Small intestine (tissue), 7 donors: ENCODE results near the gene ACER2. TPM values are rescaled to one million over a fixed set of nuclear protein-coding genes. Genes with fewer than 3 reads are reported as not detected.
A peak's percentile ranks its signal among the peaks of the same experiment; 100 is the strongest.

Experiments
- DNase-seq, 2 donors: peaks; one replicate each; pipeline versions ENCODE4 v3.0.0 to v3.0.0-alpha.2; 2013
- FAIRE-seq: peaks from 2 replicates; lab custom pipeline; 2012; peaks lifted over from hg19 to GRCh38; lab: Jason Lieb, UNC
- H3K27ac ChIP-seq, 3 donors: one replicate each; pipeline ENCODE4 v1.5.1; 2013; ENCODE audit warnings: low read length in 2 of 3, mild to moderate bottlenecking in 2 of 3, control low read depth in 1 of 3, inconsistent platforms in 1 of 3, low read depth in 1 of 3, moderate library complexity in 1 of 3
- H3K27me3 ChIP-seq, 3 donors: one replicate each; pipeline ENCODE4 v1.6.1; 2013; ENCODE audit warnings: low read length in 3 of 3, inconsistent platforms in 1 of 3; ENCODE audit not compliant: control insufficient read depth in 3 of 3, insufficient read depth in 3 of 3
- H3K36me3 ChIP-seq, 3 donors: one replicate each; pipeline ENCODE4 v1.6.1; 2013; ENCODE audit warnings: low read length in 3 of 3, inconsistent platforms in 1 of 3, low read depth in 1 of 3, mild to moderate bottlenecking in 1 of 3, moderate library complexity in 1 of 3; ENCODE audit not compliant: control insufficient read depth in 3 of 3, insufficient read depth in 2 of 3
- H3K4me1 ChIP-seq, 3 donors: one replicate each; pipeline ENCODE4 v1.6.1; 2013; ENCODE audit warnings: low read length in 2 of 3, inconsistent platforms in 1 of 3, low read depth in 1 of 3, mild to moderate bottlenecking in 1 of 3, moderate library complexity in 1 of 3; ENCODE audit not compliant: control insufficient read depth in 3 of 3, insufficient read depth in 2 of 3
- H3K4me3 ChIP-seq, 3 donors: one replicate each; pipeline ENCODE4 v1.5.1; 2013; ENCODE audit warnings: low read length in 3 of 3, control low read depth in 1 of 3, inconsistent platforms in 1 of 3, low read depth in 1 of 3, mild to moderate bottlenecking in 1 of 3, moderate library complexity in 1 of 3
- H3K9me3 ChIP-seq, 2 donors: one replicate each; pipeline ENCODE4 v1.6.1; 2013; ENCODE audit warnings: low read depth in 1 of 2, low read length in 1 of 2; ENCODE audit not compliant: control insufficient read depth in 2 of 2, insufficient read depth in 1 of 2
- WGBS, 3 donors: extraction: QIAGEN DNeasy Blood & Tissue Kit; methylation state at CpG; one replicate each; pipeline ENCODE4 v1.1.7; 2013; 5-methylcytosine and 5-hydroxymethylcytosine counted together
- polyA plus RNA-seq, 4 donors: library from polyadenylated mRNA; stranded (reverse) in 3 of 4; unstranded in 1 of 4; fragments of 200-250 nt in 3 of 4; fragments of 120-200 nt in 1 of 4; gene quantifications; one replicate each; pipeline versions ENCODE4 v1.2.1 to v1.2.3, GENCODE V29; 2013
- donor health status: healthy with polysubstance abuse.
- donor health status: control.
- donor health status: control.
- donor health status: Bipolar disorder and iron deficiency.
- donor health status: healthy.

ACER2 gene
- polyA plus RNA-seq, 4 donors = 0.45 to 4.9 (median 1.1) TPM

DNA sequence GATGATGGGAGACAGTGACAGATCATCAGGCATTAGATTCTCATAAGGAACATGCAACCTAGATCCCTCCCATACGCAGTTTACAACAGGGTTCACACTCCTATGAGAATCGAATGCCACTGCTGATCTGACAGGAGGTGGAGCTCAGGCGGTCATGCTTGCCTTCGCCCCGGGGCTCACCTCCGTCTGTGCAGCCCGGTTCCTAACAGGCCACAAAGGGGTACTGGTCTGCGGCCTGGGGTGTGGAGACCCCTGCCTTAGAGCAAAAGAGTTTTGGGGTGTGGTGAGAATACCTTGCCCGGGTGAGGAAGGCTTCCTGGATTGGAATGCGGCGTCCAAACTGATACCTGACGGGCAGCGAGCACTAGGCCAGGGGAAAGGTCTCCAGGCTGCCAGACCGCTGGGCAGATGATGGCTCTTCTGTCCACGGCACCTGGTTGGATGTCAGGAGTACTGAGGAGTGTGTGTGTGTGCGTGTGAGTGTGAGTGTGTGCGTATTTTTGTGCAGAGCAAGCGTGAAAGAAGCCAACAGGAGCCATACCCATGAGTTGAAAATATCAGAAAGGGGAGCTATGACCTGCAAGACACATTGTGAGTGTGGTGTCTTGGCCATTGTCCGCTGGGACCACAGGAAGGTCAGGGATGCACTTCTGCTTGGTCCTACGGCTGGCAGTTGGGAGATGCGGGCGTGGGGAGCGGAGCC, 55.4 kb downstream of the ACER2 start:
- no peak overlapping the region for H3K4me3 ChIP-seq

DNA sequence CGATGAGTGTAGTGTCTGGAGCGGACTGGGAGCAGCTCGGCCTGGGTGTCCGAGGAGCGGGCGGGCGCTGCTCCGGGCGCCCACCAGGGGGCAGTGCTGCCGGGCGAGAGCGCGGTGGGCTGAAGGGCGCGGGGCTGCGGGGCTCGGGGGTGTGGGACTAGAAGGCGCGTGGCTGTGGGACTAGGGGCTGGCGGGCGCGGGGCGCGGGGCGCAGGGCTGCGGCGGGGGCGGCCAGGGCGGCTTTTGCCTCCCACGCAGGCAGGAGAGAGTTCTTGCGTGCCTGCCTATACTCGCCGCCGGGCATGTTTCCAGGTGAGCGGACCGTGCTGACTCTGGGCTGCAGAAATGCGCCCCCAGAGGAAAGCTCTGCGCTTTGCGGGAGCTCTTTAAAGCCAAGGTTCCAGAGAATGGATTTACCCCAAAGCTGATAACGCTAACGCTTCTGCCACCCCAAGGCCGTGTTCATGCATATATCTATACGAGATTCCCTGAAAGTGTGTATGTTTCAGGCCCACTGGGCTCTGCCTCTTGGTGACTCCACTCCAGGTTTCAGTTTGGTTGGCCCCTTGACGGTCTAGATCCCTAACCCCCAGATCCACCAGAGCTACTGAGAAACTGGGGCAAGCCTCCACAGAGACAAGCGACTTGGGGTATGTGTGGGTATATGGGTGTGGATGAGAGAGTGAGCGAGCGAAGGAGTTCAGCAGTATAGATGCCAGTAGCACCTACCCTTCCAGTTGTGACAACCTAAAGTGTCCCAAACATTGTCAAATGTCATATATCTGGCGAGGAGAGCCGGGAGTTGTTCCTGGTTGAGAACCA, 56.2 kb downstream of the ACER2 start:
- FAIRE-seq (no peak), DNase-seq (peak; percentile 58 to 83)
- Histone ChIP-seq H3K9me3 (peaks cover 0 to 3% of the 10 kb centered on the region in 2 donors), H3K27me3 (no peaks in the 10 kb centered on the region), H3K36me3 (no peaks in the 10 kb centered on the region), H3K4me3 (peak overlapping the region in 2 of 3 donors; percentile 54 to 55), H3K27ac (no peak overlapping the region), H3K4me1 (no peaks in the 10 kb centered on the region)
- 12 to 14% (median 13%) methylated on average over 36 to 49 of the region's 49 CpGs for WGBS, 3 donors

More for the DNA sequence above, 55.4 kb downstream of the ACER2 start:
- no peak for FAIRE-seq
- no peaks in the 10 kb centered on the region for H3K36me3 ChIP-seq
- no peak overlapping the region for H3K27ac ChIP-seq
- DNase-seq = no peak
- H3K4me1 ChIP-seq = no peaks in the 10 kb centered on the region
- H3K9me3 ChIP-seq = peaks cover 0 to 3% of the 10 kb centered on the region in 2 donors
- WGBS, 3 donors = 69 to 76% (median 71%) methylated on average over 22 to 23 of the region's 23 CpGs
- no peaks in the 10 kb centered on the region for H3K27me3 ChIP-seq

DNA sequence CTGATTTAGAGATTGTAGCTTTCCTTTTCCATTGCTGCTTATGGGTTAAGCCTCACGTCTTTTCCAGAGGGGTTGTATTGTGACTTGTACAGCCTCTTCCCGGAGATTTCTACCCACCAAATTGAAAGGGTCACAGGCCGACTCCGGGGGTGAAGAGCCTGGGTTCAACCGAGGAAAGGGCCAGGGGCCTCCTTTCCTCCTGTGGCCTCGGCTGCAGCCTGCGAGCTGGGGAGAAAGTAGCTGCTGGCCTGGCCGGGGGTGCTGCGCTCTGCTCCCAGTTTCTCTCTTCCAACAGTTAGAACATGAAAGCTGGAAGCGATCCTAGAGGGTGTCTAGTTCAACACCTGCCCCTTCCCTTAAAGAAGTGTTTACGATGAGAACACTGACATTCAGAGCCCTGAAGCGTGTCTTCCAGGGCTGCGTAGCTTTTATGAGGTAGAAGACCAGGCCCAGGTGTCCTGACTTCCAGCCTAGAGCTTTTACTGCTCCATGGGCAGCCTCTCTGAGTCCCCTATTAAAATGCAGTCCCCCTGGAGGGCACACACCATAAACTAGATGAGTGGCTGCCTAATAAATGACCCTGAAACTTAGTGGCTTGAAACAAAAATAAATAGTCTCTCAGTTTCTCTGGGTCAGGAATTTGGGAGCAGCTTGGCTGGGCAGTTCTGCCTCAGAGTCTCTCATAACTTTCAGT, 56.9 kb downstream of the ACER2 start:
- peaks cover 0 to 3% of the 10 kb centered on the region in 2 donors for H3K9me3 ChIP-seq
- H3K4me3 ChIP-seq = no peak overlapping the region
- WGBS, 3 donors = 92 to 94% (median 93%) methylated on average over 13 of the region's 13 CpGs
- H3K27me3 ChIP-seq = no peaks in the 10 kb centered on the region
- no peaks in the 10 kb centered on the region for H3K4me1 ChIP-seq
- no peak for DNase-seq
- H3K27ac ChIP-seq = no peak overlapping the region
- no peaks in the 10 kb centered on the region for H3K36me3 ChIP-seq
- no peak for FAIRE-seq

DNA sequence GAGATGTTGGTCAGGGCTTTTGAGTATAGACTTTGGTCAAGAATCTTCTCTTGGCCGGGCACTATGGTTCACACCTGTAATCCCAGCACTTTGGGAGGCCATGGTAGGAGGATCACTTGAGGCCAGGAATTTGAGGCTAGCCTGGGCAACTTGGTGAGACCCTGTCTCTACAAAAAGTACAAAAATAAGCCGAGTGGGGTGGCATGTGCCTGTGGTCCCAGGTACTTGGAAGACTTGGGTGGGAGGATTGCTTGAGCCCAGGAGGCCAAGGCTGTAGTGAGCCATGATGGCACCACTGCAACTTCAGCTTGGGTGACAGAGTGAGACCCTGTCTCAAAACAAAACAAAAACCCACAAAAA, 57.5 kb downstream of the ACER2 start:
- Histone ChIP-seq H3K4me3 (no peak overlapping the region), H3K9me3 (peaks cover 0 to 3% of the 10 kb centered on the region in 2 donors), H3K4me1 (no peaks in the 10 kb centered on the region), H3K27ac (no peak overlapping the region), H3K36me3 (no peaks in the 10 kb centered on the region), H3K27me3 (no peaks in the 10 kb centered on the region)
- no peak for DNase-seq
- WGBS, 3 donors = 76 to 94% (median 77%) methylated on average over 2 of the region's 2 CpGs
- FAIRE-seq = no peak

DNA sequence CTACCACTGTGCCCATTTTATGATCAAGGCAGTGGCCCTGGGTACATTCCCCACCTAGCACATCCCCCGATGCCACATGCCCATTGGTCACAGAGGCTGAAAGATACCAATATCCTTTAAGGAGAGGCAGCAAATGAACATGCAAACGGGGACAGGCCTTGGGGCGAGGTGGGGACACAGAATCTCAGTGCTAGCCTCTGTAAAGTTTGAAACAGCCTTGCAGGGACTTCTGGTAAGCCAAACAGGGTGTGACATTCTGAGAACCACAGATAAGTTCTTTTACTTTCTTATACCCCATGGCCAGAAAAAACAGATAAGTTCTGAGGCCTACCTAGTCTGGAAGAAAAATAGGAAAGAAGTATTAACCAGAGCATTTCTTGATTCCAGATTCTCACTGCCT, 60.5 kb downstream of the ACER2 start:
- Histone ChIP-seq H3K27me3 (no peaks in the 10 kb centered on the region), H3K9me3 (peaks cover 0 to 3% of the 10 kb centered on the region in 2 donors), H3K4me3 (no peak overlapping the region), H3K27ac (no peak overlapping the region), H3K36me3 (no peaks in the 10 kb centered on the region), H3K4me1 (peaks cover 0 to 3% (median 0%) of the 10 kb centered on the region in 3 donors)
- DNase-seq (no peak), FAIRE-seq (no peak)
- WGBS, 3 donors = 77 to 91% (median 86%) methylated on average over 3 of the region's 3 CpGs

DNA sequence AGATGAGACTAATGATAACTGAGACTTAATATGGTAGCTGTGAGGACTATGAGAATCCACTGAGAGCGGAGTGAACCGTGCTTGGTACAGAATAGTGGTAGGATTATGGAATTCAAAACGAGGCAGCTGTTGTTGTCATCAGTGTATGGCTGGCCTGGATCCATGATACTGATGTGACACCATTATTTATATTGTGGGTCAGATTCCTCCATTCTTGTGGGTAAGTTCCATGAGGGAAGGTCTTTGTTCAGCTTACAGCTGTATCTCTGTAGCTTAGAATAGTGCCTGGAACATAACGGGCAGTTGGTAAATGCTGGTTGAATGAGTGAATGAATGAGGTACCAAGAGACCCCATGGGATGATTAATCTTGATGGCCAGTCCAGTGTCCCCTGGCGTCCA, 61.8 kb downstream of the ACER2 start:
- Histone ChIP-seq H3K4me1 (peaks cover 0 to 3% (median 0%) of the 10 kb centered on the region in 3 donors), H3K9me3 (peaks cover 0 to 3% of the 10 kb centered on the region in 2 donors), H3K4me3 (no peak overlapping the region), H3K36me3 (no peaks in the 10 kb centered on the region), H3K27me3 (peaks cover 0 to 3% (median 0%) of the 10 kb centered on the region in 3 donors), H3K27ac (no peak overlapping the region)
- DNase-seq (no peak), FAIRE-seq (no peak)
- WGBS, 3 donors = 54 to 74% (median 66%) methylated on average over 5 of the region's 5 CpGs

GRCh38 chr9:19470981-19471650, 62.3 kb downstream of the ACER2 start:
- H3K27me3 ChIP-seq = peaks cover 0 to 3% (median 0%) of the 10 kb centered on the region in 3 donors
- no peak overlapping the region for H3K27ac ChIP-seq
- FAIRE-seq (no peak), DNase-seq (no peak)
- peaks cover 0 to 3% (median 0%) of the 10 kb centered on the region in 3 donors for H3K4me1 ChIP-seq
- no peak overlapping the region for H3K4me3 ChIP-seq
- H3K9me3 ChIP-seq = peaks cover 0 to 3% of the 10 kb centered on the region in 2 donors
- no peaks in the 10 kb centered on the region for H3K36me3 ChIP-seq
- 53 to 68% (median 62%) methylated on average over 10 of the region's 10 CpGs for WGBS, 3 donors
